ENCODE data around the gene PTAFR. TPM values are rescaled to one million over a fixed set of nuclear protein-coding genes. Genes with fewer than 3 reads are reported as not detected.

The PTAFR gene
- total RNA-seq, 1 donor from 2014 or later: 1.2 TPM

DNA sequence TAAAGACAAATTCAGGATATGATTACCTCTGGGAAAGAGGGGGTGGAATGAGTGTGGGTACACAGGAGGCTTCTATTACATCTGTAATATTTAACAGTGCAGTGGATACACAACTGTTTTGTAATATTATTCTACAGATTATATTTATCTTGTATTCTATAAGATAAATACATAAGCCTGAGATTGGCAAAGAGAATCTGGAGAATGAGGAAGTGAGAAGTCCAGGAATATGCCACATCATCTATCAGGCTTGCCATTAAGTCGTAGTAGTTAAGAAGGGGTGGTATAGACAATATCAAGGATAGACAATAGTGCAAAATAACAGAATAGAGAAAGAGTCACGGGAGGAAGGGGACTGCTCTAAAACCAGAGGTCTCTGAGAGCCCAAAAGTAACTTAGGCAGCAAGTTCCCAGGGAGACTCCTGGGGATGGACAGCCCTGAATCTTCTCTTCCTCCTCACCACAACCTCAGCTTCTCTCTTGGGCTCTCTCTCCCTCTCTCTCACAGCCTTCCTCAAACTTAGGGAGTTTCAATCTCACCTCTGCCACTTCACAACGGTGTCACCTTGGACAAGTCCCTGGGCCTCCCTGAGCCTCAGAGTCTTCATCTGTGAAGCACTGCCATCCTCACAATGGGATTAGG, 14.0 kb upstream of the PTAFR start:
- no peak overlapping the region for H3K27ac ChIP-seq
- TF ChIP-seq, protein P1, sequence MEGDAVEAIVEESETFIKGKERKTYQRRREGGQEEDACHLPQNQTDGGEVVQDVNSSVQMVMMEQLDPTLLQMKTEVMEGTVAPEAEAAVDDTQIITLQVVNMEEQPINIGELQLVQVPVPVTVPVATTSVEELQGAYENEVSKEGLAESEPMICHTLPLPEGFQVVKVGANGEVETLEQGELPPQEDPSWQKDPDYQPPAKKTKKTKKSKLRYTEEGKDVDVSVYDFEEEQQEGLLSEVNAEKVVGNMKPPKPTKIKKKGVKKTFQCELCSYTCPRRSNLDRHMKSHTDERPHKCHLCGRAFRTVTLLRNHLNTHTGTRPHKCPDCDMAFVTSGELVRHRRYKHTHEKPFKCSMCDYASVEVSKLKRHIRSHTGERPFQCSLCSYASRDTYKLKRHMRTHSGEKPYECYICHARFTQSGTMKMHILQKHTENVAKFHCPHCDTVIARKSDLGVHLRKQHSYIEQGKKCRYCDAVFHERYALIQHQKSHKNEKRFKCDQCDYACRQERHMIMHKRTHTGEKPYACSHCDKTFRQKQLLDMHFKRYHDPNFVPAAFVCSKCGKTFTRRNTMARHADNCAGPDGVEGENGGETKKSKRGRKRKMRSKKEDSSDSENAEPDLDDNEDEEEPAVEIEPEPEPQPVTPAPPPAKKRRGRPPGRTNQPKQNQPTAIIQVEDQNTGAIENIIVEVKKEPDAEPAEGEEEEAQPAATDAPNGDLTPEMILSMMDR (IDR thresholded peaks at IDR 0.05): no peak
- TF ChIP-seq POLR2A (IDR thresholded peaks at IDR 0.05): no peak
- no peak for TF ChIP-seq POLR2AphosphoS5 (IDR thresholded peaks at IDR 0.05; ENCODE audit: insufficient read depth in 1 of 2, low read depth in 1 of 2)
- intact Hi-C loops (cut with DNase I): no loop called here
- H3K9me3 ChIP-seq: no peaks in the 10 kb centered on the region
- H3K4me3 ChIP-seq: no peak overlapping the region
- H3K27me3 ChIP-seq: no peaks in the 10 kb centered on the region
- no peak for DNase-seq (ENCODE audit: extremely low spot score in 2 of 2)
- H3K4me1 ChIP-seq: peaks cover 7% of the 10 kb centered on the region
- no peaks in the 10 kb centered on the region for H3K36me3 ChIP-seq

DNA sequence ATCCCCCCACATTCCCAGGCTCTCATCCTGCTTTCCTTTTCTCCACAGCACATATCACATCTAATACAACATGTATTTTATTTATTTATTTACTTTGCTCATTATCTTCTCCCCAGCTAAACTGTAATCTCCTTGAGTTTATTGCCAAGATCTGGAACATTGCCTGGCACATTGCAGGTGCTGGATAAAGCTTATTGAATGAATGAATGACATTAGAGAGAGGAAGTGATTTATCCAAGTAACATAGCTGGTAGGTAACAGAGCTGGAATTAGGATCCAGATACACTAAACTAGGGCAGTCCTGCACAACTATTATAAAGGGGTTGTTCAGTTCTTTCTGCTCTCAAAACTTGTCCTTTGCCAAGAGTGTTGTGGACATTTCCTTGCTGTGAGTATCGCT, 8.6 kb upstream of the PTAFR start:
- Histone ChIP-seq H3K27me3 (no peaks in the 10 kb centered on the region), H3K4me3 (no peak overlapping the region), H3K9me3 (no peaks in the 10 kb centered on the region), H3K36me3 (no peaks in the 10 kb centered on the region), H3K27ac (no peak overlapping the region), H3K4me1 (no peaks in the 10 kb centered on the region)
- intact Hi-C loops (cut with DNase I): no loop called here
- DNase-seq (ENCODE audit: extremely low spot score in 2 of 2): no peak
- TF ChIP-seq, protein P1 (IDR thresholded peaks at IDR 0.05): no peak
- no peak for TF ChIP-seq POLR2A (IDR thresholded peaks at IDR 0.05)
- no peak for TF ChIP-seq POLR2AphosphoS5 (IDR thresholded peaks at IDR 0.05; ENCODE audit: insufficient read depth in 1 of 2, low read depth in 1 of 2)

DNA sequence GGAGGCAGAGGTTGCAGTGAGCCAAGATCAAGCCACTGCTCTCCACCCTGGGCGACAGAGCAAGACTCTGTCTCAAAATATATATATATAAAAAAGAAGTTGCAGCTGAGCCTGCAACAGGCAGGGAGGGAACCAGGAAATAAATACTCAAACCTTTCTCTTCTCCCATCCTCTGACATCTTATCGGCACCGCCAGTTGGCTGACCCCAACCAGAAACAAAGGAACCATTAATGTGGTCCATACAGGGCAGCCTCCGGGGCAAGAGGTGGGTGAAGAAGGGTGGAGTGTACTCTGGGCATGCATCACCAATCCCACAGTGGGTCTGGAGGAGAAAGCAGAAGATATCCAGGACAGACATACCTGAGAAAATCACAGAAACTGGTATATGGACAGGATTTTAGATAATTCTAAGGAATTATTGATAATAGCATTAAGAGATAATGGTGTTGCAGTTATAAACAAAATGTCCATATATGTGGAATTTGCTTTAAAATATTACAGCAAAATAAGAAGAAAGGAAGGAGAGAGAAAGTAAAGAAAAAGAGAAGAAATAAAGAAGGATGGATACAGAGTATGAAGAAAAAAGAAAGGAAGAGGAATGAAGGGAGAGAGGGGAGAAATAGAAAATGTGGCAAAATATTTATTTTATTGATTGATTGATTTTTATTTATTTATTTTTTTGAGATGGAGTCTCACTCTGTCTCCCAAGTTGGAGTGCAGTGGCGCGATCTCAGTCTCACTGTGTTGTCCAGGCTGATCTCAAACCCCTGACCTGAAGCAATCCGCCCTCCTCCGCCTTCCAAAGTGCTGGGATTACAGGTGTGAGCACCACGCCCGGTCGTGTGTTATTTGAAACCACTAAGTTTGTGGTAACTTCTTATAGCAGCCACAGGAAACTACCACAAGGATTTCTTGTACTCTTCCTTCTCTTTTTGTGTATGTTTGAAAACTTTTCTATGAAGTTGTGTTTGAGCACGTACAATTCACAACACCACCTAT, 4.1 kb upstream of the PTAFR start:
- no peak overlapping the region for H3K27ac ChIP-seq

DNA sequence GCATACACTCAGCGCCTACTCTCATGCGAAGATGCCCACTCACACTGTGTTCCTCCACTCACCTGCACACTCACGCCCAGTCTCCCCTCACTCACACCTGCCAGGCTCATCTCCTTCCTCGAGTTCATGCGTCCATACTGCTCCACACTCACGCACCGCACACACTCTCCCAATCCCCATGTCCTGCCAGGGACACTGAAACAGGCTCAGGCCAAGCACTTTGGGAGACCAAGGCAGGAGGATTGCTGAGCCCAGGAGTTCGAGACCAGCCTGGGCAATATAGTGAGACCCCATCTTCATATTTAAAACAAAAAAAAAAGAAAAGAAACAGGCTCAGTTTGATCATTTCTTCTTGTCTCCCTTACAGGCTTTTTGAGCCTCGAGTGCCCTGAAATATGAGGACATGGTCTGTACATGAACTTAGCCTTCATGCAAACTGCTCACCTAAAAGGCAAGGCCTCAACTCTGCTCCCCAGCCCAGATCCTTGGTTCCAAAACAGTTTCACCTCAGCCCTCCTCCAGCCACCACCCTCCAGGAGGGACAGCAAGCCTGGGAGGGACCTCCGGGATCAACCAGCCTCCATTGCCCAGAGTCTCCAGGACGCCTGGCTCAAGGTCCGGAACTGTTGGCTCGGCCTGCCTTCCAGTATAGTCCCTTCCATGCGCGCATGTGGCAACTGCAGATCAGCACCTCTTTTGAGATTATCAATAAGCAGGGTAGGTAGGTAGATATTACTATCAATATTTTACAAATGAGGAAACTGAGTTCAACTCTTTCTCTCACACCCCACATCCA, 2.4 kb upstream of the PTAFR start:
- no peaks in the 10 kb centered on the region for H3K36me3 ChIP-seq
- DNase-seq (ENCODE audit: extremely low spot score in 2 of 2): no peak
- no peak for TF ChIP-seq POLR2A (IDR thresholded peaks at IDR 0.05)
- TF ChIP-seq, protein P1 (IDR thresholded peaks at IDR 0.05): no peak
- TF ChIP-seq POLR2AphosphoS5 (IDR thresholded peaks at IDR 0.05; ENCODE audit: insufficient read depth in 1 of 2, low read depth in 1 of 2): no peak
- H3K4me3 ChIP-seq: no peak overlapping the region
- intact Hi-C loops (cut with DNase I): no loop called here
- no peaks in the 10 kb centered on the region for H3K9me3 ChIP-seq
- no peaks in the 10 kb centered on the region for H3K4me1 ChIP-seq
- no peak overlapping the region for H3K27ac ChIP-seq
- no peaks in the 10 kb centered on the region for H3K27me3 ChIP-seq

More for the DNA sequence above, 4.1 kb upstream of the PTAFR start:
- no peaks in the 10 kb centered on the region for H3K27me3 ChIP-seq
- H3K9me3 ChIP-seq: no peaks in the 10 kb centered on the region
- intact Hi-C loops (cut with DNase I): no loop called here
- DNase-seq (ENCODE audit: extremely low spot score in 2 of 2): no peak
- no peaks in the 10 kb centered on the region for H3K4me1 ChIP-seq
- no peaks in the 10 kb centered on the region for H3K36me3 ChIP-seq
- TF ChIP-seq, protein P1 (IDR thresholded peaks at IDR 0.05): no peak
- TF ChIP-seq POLR2AphosphoS5 (IDR thresholded peaks at IDR 0.05; ENCODE audit: insufficient read depth in 1 of 2, low read depth in 1 of 2) (no peak), POLR2A (IDR thresholded peaks at IDR 0.05) (no peak)
- H3K4me3 ChIP-seq: no peak overlapping the region
